PC-9 (cell line): ENCODE results near the gene TREX2. TPM values are rescaled to one million over a fixed set of nuclear protein-coding genes. Genes with fewer than 3 reads are reported as not detected.

Experiments used
- BruUV-seq: library from RNA; stranded (reverse); fragments of 400-500 nt; replicated peaks from 2 replicates; lab custom pipeline; 2021; lab: Mats Ljungman, UMichigan
- CTCF ChIA-PET: fragments of 300-600 bp; sonication (Branson Sonifier 250); formaldehyde crosslinking; loops from one replicate; lab custom pipeline; 2022; ENCODE audit warnings: antibody characterized with exemption; lab: Charles Lee
- POLR2A ChIA-PET: fragments of 300-600 bp; sonication (Branson Sonifier 250); formaldehyde crosslinking; loops from one replicate; lab custom pipeline; 2022; ENCODE audit warnings: antibody characterized with exemption; ENCODE audit not compliant: unreplicated experiment; lab: Charles Lee
- DNase-seq, 2 experiments: peaks; one replicate each; pipeline versions ENCODE4 v3.0.0 to v3.0.0-alpha.2; 2015 to 2022; ENCODE audit warnings: mixed read lengths in 1 of 2
- H2AFZ ChIP-seq: fragments of 200-600 bp; sonication (generic); 2 replicates; pipeline ENCODE4 v1.8.1; 2017; ENCODE audit warnings: antibody characterized with exemption
- H3F3A ChIP-seq: fragments of 200-600 bp; sonication (generic); 2 replicates; pipeline ENCODE4 v1.8.1; 2017; ENCODE audit warnings: antibody characterized with exemption, mild to moderate bottlenecking, low read depth; ENCODE audit not compliant: insufficient read depth
- H3K27ac ChIP-seq: fragments of 200-600 bp; sonication (generic); 2 replicates; pipeline ENCODE4 v1.6.1; 2016; ENCODE audit warnings: mixed run types
- H3K27me3 ChIP-seq: fragments of 200-600 bp; sonication (generic); 2 replicates; pipeline ENCODE4 v1.6.1; 2016; ENCODE audit warnings: low read depth, mixed run types; ENCODE audit not compliant: insufficient read depth
- H3K36me3 ChIP-seq: fragments of 200-600 bp; sonication (generic); 2 replicates; pipeline ENCODE4 v1.6.1; 2016; ENCODE audit warnings: low read depth, mixed run types
- H3K4me1 ChIP-seq: fragments of 200-600 bp; sonication (generic); replicated peaks from 2 replicates; pipeline ENCODE4 v1.6.1; 2016; ENCODE audit warnings: mixed run types; ENCODE audit not compliant: insufficient read depth
- H3K4me2 ChIP-seq: fragments of 200-600 bp; sonication (generic); 2 replicates; pipeline ENCODE4 v1.6.1; 2017; ENCODE audit warnings: mixed run types
- H3K4me3 ChIP-seq: fragments of 200-600 bp; sonication (generic); 2 replicates; pipeline ENCODE4 v1.6.1; 2016; ENCODE audit warnings: mixed run types
- H3K79me2 ChIP-seq: fragments of 200-600 bp; sonication (generic); 2 replicates; pipeline ENCODE4 v1.6.1; 2017; ENCODE audit warnings: low read depth, mixed run types
- H3K9me2 ChIP-seq: fragments of 200-600 bp; sonication (generic); 2 replicates; pipeline ENCODE4 v1.8.1; 2017; ENCODE audit warnings: mild to moderate bottlenecking; ENCODE audit not compliant: insufficient read depth
- H3K9me3 ChIP-seq: fragments of 200-600 bp; sonication (generic); 2 replicates; pipeline ENCODE4 v1.8.1; 2016; ENCODE audit warnings: low read depth; ENCODE audit not compliant: insufficient read depth
- H4K20me1 ChIP-seq: fragments of 200-600 bp; sonication (generic); 2 replicates; pipeline ENCODE4 v1.8.1; 2017; ENCODE audit not compliant: insufficient read depth
- EZH2 ChIP-seq: fragments of 200-600 bp; sonication (generic); IDR thresholded peaks from 2 replicates; pipeline ENCODE4 v1.8.0; 2017; ENCODE audit warnings: antibody characterized with exemption, low read depth
- intact Hi-C: fragments of 100-400 bp; cut with micrococcal nuclease; formaldehyde crosslinking; loops from one replicate; pipeline ENCODE4 v1.10.0; 2022; ENCODE audit not compliant: unreplicated experiment
- total RNA-seq: library from RNA; stranded (reverse); gene quantifications from 2 replicates; pipeline ENCODE4 v1.2.3, GENCODE V29; 2021
- TF ChIP-seq, protein P1 (sequence below): fragments of 200-600 bp; sonication (generic); conservative IDR thresholded peaks from 2 replicates; pipeline ENCODE4 v1.6.1; 2017; ENCODE audit warnings: mixed run types, antibody characterized with exemption, mild to moderate bottlenecking, moderate library complexity

TREX2 gene
- total RNA-seq, 1 experiment from 2014 or later, result 2.3 TPM

DNA sequence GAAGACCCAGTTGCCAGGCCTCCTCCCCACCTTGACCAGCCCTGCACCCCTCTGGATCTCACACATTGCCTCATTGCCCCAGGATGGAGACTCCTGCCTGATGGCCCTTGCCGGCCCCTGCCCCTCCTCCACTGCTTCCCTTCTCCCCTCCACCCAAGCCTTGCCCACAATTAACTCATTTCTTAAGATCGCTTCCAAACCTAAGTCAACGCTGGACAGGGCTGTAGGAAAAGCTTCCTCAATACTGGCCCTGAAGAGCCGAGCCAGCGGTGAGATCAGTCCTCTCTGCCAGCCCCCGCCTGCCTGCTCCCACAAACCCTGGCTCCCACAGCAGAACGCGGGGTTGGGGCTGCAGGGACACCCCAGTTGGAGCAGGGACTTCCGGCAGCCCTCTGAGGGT is 32.0 kb upstream of the TREX2 start:
- DNase-seq, result no peak
- Histone ChIP-seq H3K9me3 (no peaks in the 10 kb centered on the region), H3K27ac (no peak overlapping the region), H3K4me3 (no peak overlapping the region), H3F3A (no peaks in the 10 kb centered on the region), H3K4me2 (no peak overlapping the region), H3K4me1 (no peaks in the 10 kb centered on the region), H3K79me2 (no peaks in the 10 kb centered on the region), H3K9me2 (no peaks in the 10 kb centered on the region), H2AFZ (no peak overlapping the region), H3K36me3 (no peaks in the 10 kb centered on the region), H3K27me3 (peaks cover 22% of the 10 kb centered on the region; the same call in 1 of the 2 replicates), H4K20me1 (no peaks in the 10 kb centered on the region)
- no peak for TF ChIP-seq EZH2
- TF ChIP-seq, protein P1, sequence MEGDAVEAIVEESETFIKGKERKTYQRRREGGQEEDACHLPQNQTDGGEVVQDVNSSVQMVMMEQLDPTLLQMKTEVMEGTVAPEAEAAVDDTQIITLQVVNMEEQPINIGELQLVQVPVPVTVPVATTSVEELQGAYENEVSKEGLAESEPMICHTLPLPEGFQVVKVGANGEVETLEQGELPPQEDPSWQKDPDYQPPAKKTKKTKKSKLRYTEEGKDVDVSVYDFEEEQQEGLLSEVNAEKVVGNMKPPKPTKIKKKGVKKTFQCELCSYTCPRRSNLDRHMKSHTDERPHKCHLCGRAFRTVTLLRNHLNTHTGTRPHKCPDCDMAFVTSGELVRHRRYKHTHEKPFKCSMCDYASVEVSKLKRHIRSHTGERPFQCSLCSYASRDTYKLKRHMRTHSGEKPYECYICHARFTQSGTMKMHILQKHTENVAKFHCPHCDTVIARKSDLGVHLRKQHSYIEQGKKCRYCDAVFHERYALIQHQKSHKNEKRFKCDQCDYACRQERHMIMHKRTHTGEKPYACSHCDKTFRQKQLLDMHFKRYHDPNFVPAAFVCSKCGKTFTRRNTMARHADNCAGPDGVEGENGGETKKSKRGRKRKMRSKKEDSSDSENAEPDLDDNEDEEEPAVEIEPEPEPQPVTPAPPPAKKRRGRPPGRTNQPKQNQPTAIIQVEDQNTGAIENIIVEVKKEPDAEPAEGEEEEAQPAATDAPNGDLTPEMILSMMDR, result no peak
- ChIA-PET POLR2A (no interaction called here), CTCF (no interaction called here)
- intact Hi-C loops, result no loop called here
- BruUV-seq, result no TSS peak

DNA sequence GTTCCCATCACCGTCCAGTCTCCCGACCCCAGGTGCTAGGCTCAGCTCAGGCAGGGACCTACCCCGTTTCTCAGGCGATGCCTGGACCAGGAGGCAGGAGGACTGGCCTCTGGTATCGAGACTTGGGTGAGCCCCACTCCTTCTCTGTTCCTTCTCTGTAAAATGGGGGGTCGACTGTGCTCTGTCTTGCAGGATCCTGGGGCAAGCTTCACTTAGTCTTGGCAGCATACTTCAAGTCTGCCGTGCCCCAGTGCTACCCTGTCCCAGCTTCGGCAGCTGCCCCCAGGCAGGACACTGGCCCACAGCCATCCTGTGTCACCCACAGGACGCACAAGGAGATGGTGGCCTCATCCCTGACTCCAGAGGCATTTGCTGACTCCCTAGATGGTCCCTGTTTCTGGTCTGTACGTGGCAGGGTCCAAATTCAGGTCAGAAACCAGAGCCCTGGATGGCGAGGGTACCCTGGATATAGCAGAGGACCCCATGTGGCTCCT is 31.6 kb upstream of the TREX2 start:
- Histone ChIP-seq H4K20me1 (no peaks in the 10 kb centered on the region), H3K27me3 (peaks cover 22% of the 10 kb centered on the region; the same call in 1 of the 2 replicates), H3K79me2 (no peaks in the 10 kb centered on the region), H3K4me1 (no peaks in the 10 kb centered on the region), H2AFZ (no peak overlapping the region), H3F3A (no peaks in the 10 kb centered on the region), H3K4me3 (no peak overlapping the region), H3K36me3 (no peaks in the 10 kb centered on the region), H3K9me3 (no peaks in the 10 kb centered on the region), H3K9me2 (no peaks in the 10 kb centered on the region), H3K27ac (no peak overlapping the region), H3K4me2 (no peak overlapping the region)
- no peak for DNase-seq
- TF ChIP-seq, protein P1, result no peak
- no peak for TF ChIP-seq EZH2
- POLR2A ChIA-PET, result no interaction called here
- CTCF ChIA-PET, result no interaction called here
- no TSS peak for BruUV-seq
- intact Hi-C loops, result no loop called here

DNA sequence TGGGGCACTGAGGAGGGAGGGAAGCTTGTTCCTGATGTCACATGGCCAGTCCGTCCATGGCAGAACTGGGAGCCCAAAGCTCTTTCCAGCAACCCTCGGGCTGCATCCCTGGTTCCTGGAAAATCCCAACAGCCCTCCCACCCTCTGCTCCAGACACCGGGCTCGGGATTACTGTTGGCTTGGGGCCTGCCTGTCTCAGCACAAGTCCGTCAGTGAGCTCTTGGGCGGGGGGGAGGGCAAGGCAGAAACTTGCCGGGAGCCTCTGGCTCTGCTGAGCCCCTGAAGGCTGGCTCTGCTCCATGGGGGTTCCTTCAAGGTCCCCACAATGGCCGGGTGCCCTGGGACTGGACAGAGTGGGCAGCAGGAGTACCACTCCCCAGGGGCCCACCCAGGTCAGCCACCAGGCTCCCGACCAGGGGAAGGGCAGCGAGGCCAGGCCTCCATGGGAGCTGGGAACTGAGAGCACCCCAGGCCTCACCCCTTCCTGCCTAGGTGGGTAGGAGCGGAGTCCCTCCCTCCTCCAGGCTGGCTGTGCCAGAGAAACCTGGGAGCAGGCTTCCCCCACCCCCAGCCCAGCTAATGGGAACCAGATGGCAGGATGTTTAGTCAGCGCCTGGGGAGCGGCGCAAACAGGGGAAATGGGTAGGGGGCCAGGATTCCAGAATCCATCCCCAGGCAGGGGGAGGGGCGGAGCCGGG is 31.0 kb upstream of the TREX2 start:
- intact Hi-C loops, result no loop called here
- Histone ChIP-seq H3K27ac (no peak overlapping the region), H3K36me3 (no peaks in the 10 kb centered on the region), H3K4me2 (no peak overlapping the region), H3K79me2 (no peaks in the 10 kb centered on the region), H2AFZ (no peak overlapping the region), H3K4me3 (no peak overlapping the region), H3F3A (no peaks in the 10 kb centered on the region), H3K4me1 (no peaks in the 10 kb centered on the region), H4K20me1 (no peaks in the 10 kb centered on the region), H3K9me3 (no peaks in the 10 kb centered on the region), H3K9me2 (no peaks in the 10 kb centered on the region), H3K27me3 (peaks cover 22% of the 10 kb centered on the region; the same call in 1 of the 2 replicates)
- ChIA-PET CTCF (interaction anchor here (0.6 kb wide), 1 partner anchor 535 kb away, joined by 11 read pairs; no protein-coding TSS in a partner anchor), POLR2A (no interaction called here)
- TF ChIP-seq EZH2, result no peak
- TF ChIP-seq, protein P1, result no peak
- no TSS peak for BruUV-seq
- DNase-seq, result no peak
